Activated CD4-positive, alpha-beta T cell treated with anti-CD3 and anti-CD28 coated beads, Interleukin-2, amount 50 U/mL, for 24 hours (primary cell): Measurements from ENCODE around the gene MKX.

Source experiments
- DNase-seq, 2 donors: peaks; one replicate each; pipeline ENCODE4 v3.0.0-alpha.2; 2020; ENCODE audit warnings: low read depth in 1 of 2, low spot score in 1 of 2

MKX gene

GRCh38 chr10:27655296-27655695 lies 90.3 kb downstream of the MKX start:
- no peak for DNase-seq

- no peak for DNase-seq
Observed at GRCh38 chr10:27654284-27654683, 91.3 kb downstream of the MKX start.

- no peak for DNase-seq
Observed at GRCh38 chr10:27646604-27647175, 98.9 kb downstream of the MKX start.

GRCh38 chr10:27646194-27646593 lies 99.4 kb downstream of the MKX start:
- DNase-seq: no peak

GRCh38 chr10:27644307-27644939 lies 101.2 kb downstream of the MKX start:
- DNase-seq: no peak

GRCh38 chr10:27643301-27643700 lies 102.3 kb downstream of the MKX start:
- DNase-seq: no peak

- no peak for DNase-seq
Observed at GRCh38 chr10:27642023-27642589, 103.5 kb downstream of the MKX start.

GRCh38 chr10:27638071-27638750 lies 107.4 kb downstream of the MKX start:
- no peak for DNase-seq

- no peak for DNase-seq
Observed at GRCh38 chr10:27637601-27638000, 108.0 kb downstream of the MKX start.

- DNase-seq: no peak
Observed at GRCh38 chr10:27636816-27637215, 108.8 kb downstream of the MKX start.

- no peak for DNase-seq
Observed at GRCh38 chr10:27635699-27636270, 109.8 kb downstream of the MKX start.

GRCh38 chr10:27635290-27635689 lies 110.3 kb downstream of the MKX start:
- no peak for DNase-seq

GRCh38 chr10:27628621-27629020 lies 117.0 kb downstream of the MKX start:
- no peak for DNase-seq

GRCh38 chr10:27626890-27627289 lies 118.7 kb downstream of the MKX start:
- no peak for DNase-seq

- DNase-seq: no peak
Observed at GRCh38 chr10:27625452-27626211, 120.0 kb downstream of the MKX start.

- DNase-seq: no peak
Observed at GRCh38 chr10:27624941-27625340, 120.7 kb downstream of the MKX start.
